Measurements from ENCODE around the gene SEC22C. TPM values are rescaled to one million over a fixed set of nuclear protein-coding genes. Genes with fewer than 3 reads are reported as not detected.

Gene SEC22C, protein sequence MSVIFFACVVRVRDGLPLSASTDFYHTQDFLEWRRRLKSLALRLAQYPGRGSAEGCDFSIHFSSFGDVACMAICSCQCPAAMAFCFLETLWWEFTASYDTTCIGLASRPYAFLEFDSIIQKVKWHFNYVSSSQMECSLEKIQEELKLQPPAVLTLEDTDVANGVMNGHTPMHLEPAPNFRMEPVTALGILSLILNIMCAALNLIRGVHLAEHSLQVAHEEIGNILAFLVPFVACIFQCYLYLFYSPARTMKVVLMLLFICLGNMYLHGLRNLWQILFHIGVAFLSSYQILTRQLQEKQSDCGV
- total RNA-seq = 10 to 100 TPM; 50.1 to 71.2 (median 53.6) TPM
- total RNA-seq (2013) = 52.2 TPM
- total RNA-seq = 28.7 to 160 (median 104) reads per million in 29 experiments

- WGBS (ENCODE audit: insufficient coverage) = 0% methylated on average over 77 of the region's 77 CpGs
- Histone ChIP-seq H3K9me3 (no peaks in the 10 kb centered on the region), H3K4me1 (ENCODE audit: control insufficient read depth in 1 of 2, extremely low read depth in 1 of 2, insufficient read depth in 2 of 2, low read length in 2 of 2) (peaks cover 15 to 19% of the 10 kb centered on the region in 2 experiments), H3K4me3 (ENCODE audit: control insufficient read depth in 1 of 2, extremely low read depth in 1 of 2, low read length in 1 of 2) (peak within 1 kb of the TSS; percentile 48 to 83), H3K36me3 (ENCODE audit: control insufficient read depth in 2 of 2, extremely low read depth in 1 of 2, insufficient read depth in 1 of 2, low read length in 1 of 2) (peaks cover 0 to 3% of the 10 kb centered on the region in 2 donors), H3K27ac (ENCODE audit: low read length) (peak within 1 kb of the TSS; percentile 93), H3K27me3 (replicated peaks in 1 of 2; ENCODE audit: control insufficient read depth in 2 of 2, extremely low read depth in 1 of 2, insufficient read depth in 2 of 2, low read length in 1 of 2) (no peaks in the 10 kb centered on the region)
- CTCF ChIA-PET = interaction anchor here in 1 of 2 donors (0.6 to 3.6 kb wide), 13 partner anchors 9 to 188 kb away, joined by 3 to 17 read pairs (median 4); partner anchors contain the start of genes NKTR, SS18L2 and VIPR1
- H3K9me3 Mint-ChIP-seq = no peaks in the 10 kb centered on the region
- H3K4me1 Mint-ChIP-seq = peaks cover 48 to 52% (median 50%) of the 10 kb centered on the region in 3 donors
- no peaks in the 10 kb centered on the region for H3K27me3 Mint-ChIP-seq
- peak; percentile 88 to 96 (median 92) for DNase-seq
- peak within 1 kb of the TSS; percentile 86 to 92 (median 88) for H3K4me3 Mint-ChIP-seq
- POLR2A ChIA-PET = interaction anchor here (0.6 to 2.2 kb wide), 8 partner anchors 8 to 166 kb away, joined by 3 to 18 read pairs (median 4); partner anchors contain the start of genes NKTR (in 1 of the 2), SS18L2 (in 1 of the 2) and VIPR1 (in 1 of the 2)
- peak; percentile 90 to 95 (median 93) for ATAC-seq (replicated peaks in 1 of 4)
- H3K27ac Mint-ChIP-seq = peak within 1 kb of the TSS; percentile 91 to 97
- peaks cover 9% of the 10 kb centered on the region for H3K36me3 Mint-ChIP-seq
Observed at GRCh38 chr3:42581709-42582473, at the start of gene SEC22C. TSS of gene SEC22C (minus strand) at chr3:42581967. CDS start at chr3:42569046, 12,921 bp downstream.

GRCh38 chr3:42613462-42613861, 31.7 kb upstream of the SEC22C start:
- H3K4me3 ChIP-seq (ENCODE audit: control insufficient read depth in 1 of 2, extremely low read depth in 1 of 2, low read length in 1 of 2) = no peak overlapping the region
- no peaks in the 10 kb centered on the region for H3K9me3 ChIP-seq
- Mint-ChIP-seq H3K9me3 (no peaks in the 10 kb centered on the region), H3K27me3 (no peaks in the 10 kb centered on the region), H3K27ac (peak overlapping the region; percentile 4 to 44), H3K36me3 (peaks cover 13% of the 10 kb centered on the region), H3K4me1 (peaks cover 68 to 76% (median 69%) of the 10 kb centered on the region in 3 donors), H3K4me3 (peak overlapping the region in 1 of 3 donors; percentile 3)
- H3K27me3 ChIP-seq (replicated peaks in 1 of 2; ENCODE audit: control insufficient read depth in 2 of 2, extremely low read depth in 1 of 2, insufficient read depth in 2 of 2, low read length in 1 of 2) = no peaks in the 10 kb centered on the region
- H3K36me3 ChIP-seq (ENCODE audit: control insufficient read depth in 2 of 2, extremely low read depth in 1 of 2, insufficient read depth in 1 of 2, low read length in 1 of 2) = peaks cover 10 to 17% of the 10 kb centered on the region in 2 donors
- H3K4me1 ChIP-seq (ENCODE audit: control insufficient read depth in 1 of 2, extremely low read depth in 1 of 2, insufficient read depth in 2 of 2, low read length in 2 of 2) = peaks cover 11 to 18% of the 10 kb centered on the region in 2 experiments
- ChIA-PET POLR2A (interaction anchor here (0.6 to 2.6 kb wide), 4 partner anchors 11 to 32 kb away, joined by 3 to 12 read pairs (median 3); partner anchors contain the start of genes SEC22C (in 1 of the 2) and SS18L2 (in 1 of the 2)), CTCF (interaction anchor here (0.5 to 2.5 kb wide), 14 partner anchors 10 to 647 kb away, joined by 3 to 12 read pairs (median 4); partner anchors contain the start of genes NKTR (in 1 of the 2), SEC22C (in 1 of the 2), SS18L2 (in 1 of the 2) and VIPR1 (in 1 of the 2))
- no peak overlapping the region for H3K27ac ChIP-seq (ENCODE audit: low read length)
- whole genome bisulfite sequencing (ENCODE audit: insufficient coverage) = no CpG with 5 or more reads among the region's 2 CpGs
- peak in 1 of 35 experiments; percentile 48 for DNase-seq
- ATAC-seq (replicated peaks in 1 of 4) = peak in 3 of 4 experiments; percentile 47 to 59 (median 58)

- Histone ChIP-seq H3K36me3 (ENCODE audit: control insufficient read depth in 2 of 2, extremely low read depth in 1 of 2, insufficient read depth in 1 of 2, low read length in 1 of 2) (peaks cover 5 to 18% of the 10 kb centered on the region in 2 donors), H3K27me3 (replicated peaks in 1 of 2; ENCODE audit: control insufficient read depth in 2 of 2, extremely low read depth in 1 of 2, insufficient read depth in 2 of 2, low read length in 1 of 2) (no peaks in the 10 kb centered on the region), H3K27ac (ENCODE audit: low read length) (no peak overlapping the region), H3K9me3 (no peaks in the 10 kb centered on the region), H3K4me1 (ENCODE audit: control insufficient read depth in 1 of 2, extremely low read depth in 1 of 2, insufficient read depth in 2 of 2, low read length in 2 of 2) (peaks cover 14 to 18% of the 10 kb centered on the region in 2 experiments), H3K4me3 (ENCODE audit: control insufficient read depth in 1 of 2, extremely low read depth in 1 of 2, low read length in 1 of 2) (no peak overlapping the region)
- Mint-ChIP-seq H3K4me1 (peaks cover 71 to 80% (median 73%) of the 10 kb centered on the region in 3 donors), H3K9me3 (no peaks in the 10 kb centered on the region), H3K27ac (peak overlapping the region; percentile 20 to 55), H3K4me3 (no peak overlapping the region), H3K27me3 (no peaks in the 10 kb centered on the region), H3K36me3 (peaks cover 13% of the 10 kb centered on the region)
- DNase-seq (no peak), ATAC-seq (replicated peaks in 1 of 4) (no peak)
- ChIA-PET POLR2A (interaction anchor here (1.1 to 2.6 kb wide), 3 partner anchors 10 to 32 kb away, joined by 3 to 12 read pairs (median 4); partner anchors contain the start of genes SEC22C (in 1 of the 2) and SS18L2 (in 1 of the 2)), CTCF (interaction anchor here (0.5 to 2.5 kb wide), 13 partner anchors 10 to 647 kb away, joined by 3 to 12 read pairs (median 4); partner anchors contain the start of genes NKTR (in 1 of the 2), SEC22C (in 1 of the 2) and VIPR1 (in 1 of the 2))
- WGBS (ENCODE audit: insufficient coverage) = no CpG with 5 or more reads among the region's 3 CpGs
Observed at GRCh38 chr3:42612928-42613327, 31.2 kb upstream of the SEC22C start.

- peaks cover 19% of the 10 kb centered on the region for H3K36me3 Mint-ChIP-seq
- ChIA-PET POLR2A (interaction anchor here (0.7 to 2.6 kb wide), 3 partner anchors 10 to 21 kb away, joined by 4 to 12 read pairs (median 4); partner anchors contain the start of gene SS18L2 (in 1 of the 2)), CTCF (interaction anchor here (1.0 to 2.5 kb wide), 6 partner anchors 9 to 110 kb away, joined by 3 to 12 read pairs (median 7); partner anchors contain the start of genes NKTR (in 1 of the 2), SEC22C (in 1 of the 2) and VIPR1 (in 1 of the 2))
- H3K27me3 ChIP-seq (replicated peaks in 1 of 2; ENCODE audit: control insufficient read depth in 2 of 2, extremely low read depth in 1 of 2, insufficient read depth in 2 of 2, low read length in 1 of 2) = no peaks in the 10 kb centered on the region
- no peak overlapping the region for H3K4me3 Mint-ChIP-seq
- H3K36me3 ChIP-seq (ENCODE audit: control insufficient read depth in 2 of 2, extremely low read depth in 1 of 2, insufficient read depth in 1 of 2, low read length in 1 of 2) = peaks cover 3 to 21% of the 10 kb centered on the region in 2 donors
- WGBS (ENCODE audit: insufficient coverage) = no CpG with 5 or more reads among the region's 1 CpG
- H3K27me3 Mint-ChIP-seq = no peaks in the 10 kb centered on the region
- H3K27ac Mint-ChIP-seq = peak overlapping the region; percentile 20 to 55
- H3K4me1 Mint-ChIP-seq = peaks cover 76 to 82% (median 78%) of the 10 kb centered on the region in 3 donors
- peak overlapping the region; percentile 43 for H3K27ac ChIP-seq (ENCODE audit: low read length)
- H3K4me1 ChIP-seq (ENCODE audit: control insufficient read depth in 1 of 2, extremely low read depth in 1 of 2, insufficient read depth in 2 of 2, low read length in 2 of 2) = peaks cover 16 to 18% of the 10 kb centered on the region in 2 experiments
- ATAC-seq (replicated peaks in 1 of 4) = no peak
- H3K4me3 ChIP-seq (ENCODE audit: control insufficient read depth in 1 of 2, extremely low read depth in 1 of 2, low read length in 1 of 2) = no peak overlapping the region
- H3K9me3 ChIP-seq = no peaks in the 10 kb centered on the region
- DNase-seq = no peak
- no peaks in the 10 kb centered on the region for H3K9me3 Mint-ChIP-seq
Observed at GRCh38 chr3:42612217-42612616, 30.4 kb upstream of the SEC22C start.

DNA sequence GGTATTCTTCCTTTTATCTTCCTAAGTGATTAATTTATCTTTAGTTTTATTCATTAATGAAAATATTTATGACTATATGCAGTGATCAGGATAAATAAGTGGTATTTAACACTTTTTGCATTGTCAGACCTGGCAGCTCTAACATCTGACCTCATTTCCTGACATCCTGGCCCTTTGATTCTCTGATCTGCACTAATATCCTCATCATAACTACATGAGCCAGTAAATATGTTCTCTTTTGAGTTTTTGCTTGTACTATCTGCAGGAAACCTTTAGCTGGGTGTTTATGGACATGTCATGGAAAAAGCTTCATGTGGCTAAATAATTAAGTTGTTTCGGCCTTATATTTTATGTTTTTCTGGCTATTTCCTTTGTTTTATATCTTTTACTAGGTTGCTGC, 29.2 kb upstream of the SEC22C start:
- WGBS (ENCODE audit: insufficient coverage) = no CpG with 5 or more reads among the region's 1 CpG
- peak overlapping the region; percentile 12 to 78 for H3K27ac Mint-ChIP-seq
- no peaks in the 10 kb centered on the region for H3K9me3 ChIP-seq
- peaks cover 75 to 80% (median 79%) of the 10 kb centered on the region in 3 donors for H3K4me1 Mint-ChIP-seq
- DNase-seq (peak in 1 of 35 experiments; percentile 43), ATAC-seq (replicated peaks in 1 of 4) (peak in 3 of 4 experiments; percentile 46 to 68 (median 47))
- POLR2A ChIA-PET = interaction anchor here in 1 of 2 donors (1.0 kb wide), 3 partner anchors 10 to 21 kb away, joined by 3 read pairs; partner anchors contain the start of gene NKTR
- H3K4me1 ChIP-seq (ENCODE audit: control insufficient read depth in 1 of 2, extremely low read depth in 1 of 2, insufficient read depth in 2 of 2, low read length in 2 of 2) = peaks cover 18 to 19% of the 10 kb centered on the region in 2 experiments
- peaks cover 3 to 28% of the 10 kb centered on the region in 2 donors for H3K36me3 ChIP-seq (ENCODE audit: control insufficient read depth in 2 of 2, extremely low read depth in 1 of 2, insufficient read depth in 1 of 2, low read length in 1 of 2)
- CTCF ChIA-PET = interaction anchor here in 1 of 2 donors (0.9 to 1.8 kb wide), 6 partner anchors 9 to 109 kb away, joined by 3 to 8 read pairs (median 4); partner anchors contain the start of genes NKTR, SS18L2 and VIPR1
- peak overlapping the region; percentile 61 for H3K27ac ChIP-seq (ENCODE audit: low read length)
- no peaks in the 10 kb centered on the region for H3K27me3 ChIP-seq (replicated peaks in 1 of 2; ENCODE audit: control insufficient read depth in 2 of 2, extremely low read depth in 1 of 2, insufficient read depth in 2 of 2, low read length in 1 of 2)
- peak overlapping the region in 1 of 3 donors; percentile 49 for H3K4me3 Mint-ChIP-seq
- no peak overlapping the region for H3K4me3 ChIP-seq (ENCODE audit: control insufficient read depth in 1 of 2, extremely low read depth in 1 of 2, low read length in 1 of 2)
- peaks cover 24% of the 10 kb centered on the region for H3K36me3 Mint-ChIP-seq
- no peaks in the 10 kb centered on the region for H3K27me3 Mint-ChIP-seq
- no peaks in the 10 kb centered on the region for H3K9me3 Mint-ChIP-seq

All from T-cell (primary cell).